IPS-18a (cell line): ENCODE results near the gene BCL11A.

ENCODE experiments used
- H3K27ac ChIP-seq: one replicate; pipeline ENCODE4 v1.5.1; 2013; ENCODE audit warnings: low read length
- H3K27me3 ChIP-seq: one replicate; pipeline ENCODE4 v1.6.1; 2013; ENCODE audit warnings: mild to moderate bottlenecking, low read length; ENCODE audit not compliant: control insufficient read depth, insufficient read depth
- H3K36me3 ChIP-seq: one replicate; pipeline ENCODE4 v1.6.1; 2013; ENCODE audit warnings: low read depth, low read length; ENCODE audit not compliant: control insufficient read depth
- H3K4me1 ChIP-seq: one replicate; pipeline ENCODE4 v1.6.1; 2013; ENCODE audit warnings: low read depth, low read length; ENCODE audit not compliant: control insufficient read depth
- H3K4me3 ChIP-seq: one replicate; pipeline ENCODE4 v1.5.1; 2013; ENCODE audit warnings: low read length
- H3K9ac ChIP-seq: one replicate; pipeline ENCODE4 v1.6.1; 2013; ENCODE audit warnings: mild to moderate bottlenecking, low read length, moderate library complexity
- H3K9me3 ChIP-seq: one replicate; pipeline ENCODE4 v1.6.1; 2013; ENCODE audit warnings: low read depth, low read length; ENCODE audit not compliant: control insufficient read depth

BCL11A gene

DNA sequence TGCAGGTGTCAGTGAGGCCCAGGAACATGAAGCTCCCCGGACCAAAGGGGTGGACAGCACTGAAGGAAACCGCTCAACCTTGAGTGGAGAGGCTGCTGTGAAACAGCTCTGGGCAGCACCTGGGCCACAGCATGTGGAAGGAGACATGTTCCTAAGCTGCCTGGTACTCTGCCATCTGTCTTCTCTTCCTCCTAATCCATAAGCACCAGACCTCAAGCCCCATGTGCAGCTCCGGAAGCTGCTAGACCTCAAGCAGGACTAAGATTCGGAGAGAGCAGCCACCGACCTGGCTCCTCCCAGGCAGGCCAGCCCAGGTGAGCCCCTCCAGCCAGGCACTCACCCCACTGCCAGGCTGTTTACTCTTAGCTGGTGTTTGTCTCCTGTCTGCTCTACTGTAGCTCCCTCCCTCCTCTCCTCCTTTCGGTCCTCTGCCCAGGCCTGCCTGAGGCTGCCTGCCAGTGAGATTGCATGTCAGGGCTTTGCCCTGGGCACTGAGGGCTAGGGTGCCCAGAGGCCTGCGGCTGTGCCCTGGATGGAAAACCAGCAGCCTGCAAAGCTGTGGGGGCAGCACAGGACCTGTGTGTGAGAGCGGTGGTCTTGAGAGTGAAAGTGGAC, 53.7 kb downstream of the BCL11A start:
- Histone ChIP-seq H3K27ac (no peak overlapping the region), H3K4me3 (no peak overlapping the region), H3K27me3 (no peaks in the 10 kb centered on the region), H3K9me3 (no peaks in the 10 kb centered on the region), H3K9ac (no peak overlapping the region), H3K36me3 (peaks cover 3% of the 10 kb centered on the region), H3K4me1 (peaks cover 6% of the 10 kb centered on the region)

DNA sequence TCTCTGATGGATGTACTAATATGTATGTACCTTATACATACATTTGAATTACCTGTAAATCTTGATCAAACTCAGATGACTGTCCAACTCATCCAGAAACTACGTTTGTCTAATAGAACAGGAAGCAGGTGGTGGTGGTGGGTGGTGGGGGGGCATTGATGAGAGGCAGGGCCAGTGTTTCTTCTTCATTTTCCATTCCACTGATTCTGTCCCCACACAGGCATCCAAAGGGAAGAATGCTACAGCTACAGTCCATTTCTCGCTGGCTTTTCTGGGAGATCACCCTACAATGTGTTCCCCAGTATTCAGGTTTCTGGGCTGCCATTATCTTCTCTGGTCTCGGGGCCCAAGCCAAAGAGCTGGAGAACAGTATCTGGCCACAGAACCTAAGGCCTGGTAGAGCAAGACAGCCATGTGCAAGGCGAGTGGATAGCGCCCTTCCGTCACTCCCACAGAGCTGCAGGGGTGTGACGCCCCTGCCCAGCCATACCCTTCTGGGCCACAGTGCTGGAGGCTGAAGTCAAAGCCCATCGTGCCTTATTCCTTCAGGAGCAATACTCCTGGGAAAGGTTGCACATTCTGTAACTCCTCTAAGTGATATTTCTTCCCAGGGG, 54.5 kb downstream of the BCL11A start:
- Histone ChIP-seq H3K27ac (no peak overlapping the region), H3K4me1 (peaks cover 6% of the 10 kb centered on the region), H3K9ac (no peak overlapping the region), H3K36me3 (peaks cover 3% of the 10 kb centered on the region), H3K9me3 (no peaks in the 10 kb centered on the region), H3K27me3 (no peaks in the 10 kb centered on the region), H3K4me3 (no peak overlapping the region)

DNA sequence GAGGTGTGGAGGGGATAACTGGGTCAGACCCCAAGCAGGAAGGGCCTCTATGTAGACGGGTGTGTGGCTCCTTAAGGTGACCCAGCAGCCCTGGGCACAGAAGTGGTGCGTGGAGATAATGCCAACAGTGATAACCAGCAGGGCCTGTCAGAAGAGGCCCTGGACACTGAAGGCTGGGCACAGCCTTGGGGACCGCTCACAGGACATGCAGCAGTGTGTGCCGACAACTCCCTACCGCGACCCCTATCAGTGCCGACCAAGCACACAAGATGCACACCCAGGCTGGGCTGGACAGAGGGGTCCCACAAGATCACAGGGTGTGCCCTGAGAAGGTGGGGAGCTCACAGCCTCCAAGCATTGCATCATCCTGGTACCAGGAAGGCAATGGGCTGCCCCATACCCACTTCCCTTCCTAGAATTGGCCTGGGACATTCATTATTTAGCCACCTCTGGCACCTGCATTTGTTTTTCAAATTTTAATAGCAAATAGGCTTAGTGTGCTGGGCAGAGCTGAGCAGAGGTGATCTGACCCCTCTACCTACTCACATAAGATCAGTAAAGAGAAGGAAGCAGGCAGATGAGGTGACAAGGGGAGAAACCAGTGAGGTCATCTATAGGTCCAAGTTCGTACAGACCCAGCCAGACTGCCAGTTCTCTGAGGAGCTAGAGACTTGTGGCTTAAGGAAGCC, 55.2 kb downstream of the BCL11A start:
- peaks cover 3% of the 10 kb centered on the region for H3K36me3 ChIP-seq

DNA sequence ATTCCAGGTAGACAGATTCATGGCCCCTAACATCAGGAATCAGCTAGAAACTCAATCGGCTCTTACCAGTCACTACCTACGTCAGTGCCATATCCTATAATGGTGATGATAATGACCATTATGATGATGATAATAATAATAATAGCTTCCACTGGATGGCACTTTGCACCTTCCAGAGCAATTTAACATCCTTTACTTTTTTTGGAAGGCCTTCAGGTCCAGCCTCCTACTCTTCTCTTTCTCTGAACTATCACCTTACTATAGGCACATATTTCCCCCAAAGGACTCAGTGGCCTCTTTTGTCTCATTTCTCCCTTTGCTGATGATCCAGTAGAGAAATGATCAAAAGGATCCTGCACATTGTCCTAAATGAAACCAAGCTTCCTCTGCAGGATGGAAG, 56.0 kb downstream of the BCL11A start:
- peaks cover 3% of the 10 kb centered on the region for H3K36me3 ChIP-seq
- H3K27me3 ChIP-seq = no peaks in the 10 kb centered on the region
- H3K4me1 ChIP-seq = peaks cover 6% of the 10 kb centered on the region
- H3K4me3 ChIP-seq = no peak overlapping the region
- H3K27ac ChIP-seq = no peak overlapping the region
- no peaks in the 10 kb centered on the region for H3K9me3 ChIP-seq
- H3K9ac ChIP-seq = no peak overlapping the region

More for the DNA sequence above, 55.2 kb downstream of the BCL11A start:
- Histone ChIP-seq H3K9me3 (no peaks in the 10 kb centered on the region), H3K4me1 (peaks cover 6% of the 10 kb centered on the region), H3K4me3 (no peak overlapping the region), H3K9ac (no peak overlapping the region), H3K27me3 (no peaks in the 10 kb centered on the region), H3K27ac (no peak overlapping the region)

DNA sequence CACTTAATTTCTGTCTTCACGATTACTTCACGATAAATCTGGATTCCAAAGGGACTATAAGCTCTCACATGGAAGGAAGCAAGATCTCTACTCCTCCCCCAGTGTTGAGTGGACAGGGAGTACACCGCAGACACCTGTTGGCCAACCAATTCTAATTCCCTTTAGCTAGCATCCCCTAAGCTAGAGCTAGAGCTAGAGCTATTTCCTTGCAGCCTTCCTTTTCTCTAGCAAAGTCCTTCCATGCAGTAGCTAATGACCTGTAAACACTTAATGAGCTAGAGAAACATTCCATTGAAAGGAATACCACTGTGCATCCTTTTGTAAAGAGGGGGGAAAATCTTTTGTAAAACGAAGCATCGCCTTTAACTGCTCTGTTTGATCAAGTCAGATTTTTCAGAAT, 56.5 kb downstream of the BCL11A start:
- Histone ChIP-seq H3K27ac (no peak overlapping the region), H3K9me3 (no peaks in the 10 kb centered on the region), H3K36me3 (peaks cover 3% of the 10 kb centered on the region), H3K4me1 (peaks cover 6% of the 10 kb centered on the region), H3K9ac (no peak overlapping the region), H3K4me3 (no peak overlapping the region), H3K27me3 (no peaks in the 10 kb centered on the region)

DNA sequence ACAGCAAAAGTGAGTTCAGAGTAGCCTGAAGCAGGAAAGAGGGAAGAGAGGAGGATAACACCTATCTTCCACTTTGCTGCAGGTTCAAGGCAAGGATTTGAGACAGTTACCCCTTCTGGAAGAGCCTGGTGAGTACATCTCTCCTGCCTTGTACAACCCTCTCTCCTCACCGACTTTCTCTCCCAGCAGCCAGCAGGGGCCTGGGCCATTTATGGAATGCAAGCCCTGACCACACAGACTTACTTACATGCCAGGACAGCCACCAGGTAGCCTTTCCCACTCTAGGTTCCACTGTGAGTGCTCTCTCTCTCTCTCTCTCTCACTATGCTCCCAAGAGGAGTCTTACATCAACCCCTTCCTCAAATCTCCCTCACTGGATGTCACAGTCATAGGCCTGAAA, 57.0 kb downstream of the BCL11A start:
- H3K4me3 ChIP-seq = no peak overlapping the region
- H3K4me1 ChIP-seq = peaks cover 6% of the 10 kb centered on the region
- no peaks in the 10 kb centered on the region for H3K27me3 ChIP-seq
- H3K9ac ChIP-seq = no peak overlapping the region
- H3K9me3 ChIP-seq = no peaks in the 10 kb centered on the region
- H3K36me3 ChIP-seq = peaks cover 3% of the 10 kb centered on the region
- no peak overlapping the region for H3K27ac ChIP-seq

DNA sequence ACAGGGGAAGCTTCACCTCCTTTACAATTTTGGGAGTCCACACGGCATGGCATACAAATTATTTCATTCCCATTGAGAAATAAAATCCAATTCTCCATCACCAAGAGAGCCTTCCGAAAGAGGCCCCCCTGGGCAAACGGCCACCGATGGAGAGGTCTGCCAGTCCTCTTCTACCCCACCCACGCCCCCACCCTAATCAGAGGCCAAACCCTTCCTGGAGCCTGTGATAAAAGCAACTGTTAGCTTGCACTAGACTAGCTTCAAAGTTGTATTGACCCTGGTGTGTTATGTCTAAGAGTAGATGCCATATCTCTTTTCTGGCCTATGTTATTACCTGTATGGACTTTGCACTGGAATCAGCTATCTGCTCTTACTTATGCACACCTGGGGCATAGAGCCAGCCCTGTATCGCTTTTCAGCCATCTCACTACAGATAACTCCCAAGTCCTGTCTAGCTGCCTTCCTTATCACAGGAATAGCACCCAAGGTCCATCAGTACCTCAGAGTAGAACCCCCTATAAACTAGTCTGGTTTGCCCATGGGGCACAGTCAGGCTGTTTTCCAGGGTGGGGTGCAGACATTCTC, 58.3 kb downstream of the BCL11A start:
- H3K36me3 ChIP-seq = no peaks in the 10 kb centered on the region
- H3K4me1 ChIP-seq = peaks cover 6% of the 10 kb centered on the region
- no peak overlapping the region for H3K4me3 ChIP-seq
- no peak overlapping the region for H3K27ac ChIP-seq
- no peak overlapping the region for H3K9ac ChIP-seq
- no peaks in the 10 kb centered on the region for H3K9me3 ChIP-seq
- no peaks in the 10 kb centered on the region for H3K27me3 ChIP-seq

DNA sequence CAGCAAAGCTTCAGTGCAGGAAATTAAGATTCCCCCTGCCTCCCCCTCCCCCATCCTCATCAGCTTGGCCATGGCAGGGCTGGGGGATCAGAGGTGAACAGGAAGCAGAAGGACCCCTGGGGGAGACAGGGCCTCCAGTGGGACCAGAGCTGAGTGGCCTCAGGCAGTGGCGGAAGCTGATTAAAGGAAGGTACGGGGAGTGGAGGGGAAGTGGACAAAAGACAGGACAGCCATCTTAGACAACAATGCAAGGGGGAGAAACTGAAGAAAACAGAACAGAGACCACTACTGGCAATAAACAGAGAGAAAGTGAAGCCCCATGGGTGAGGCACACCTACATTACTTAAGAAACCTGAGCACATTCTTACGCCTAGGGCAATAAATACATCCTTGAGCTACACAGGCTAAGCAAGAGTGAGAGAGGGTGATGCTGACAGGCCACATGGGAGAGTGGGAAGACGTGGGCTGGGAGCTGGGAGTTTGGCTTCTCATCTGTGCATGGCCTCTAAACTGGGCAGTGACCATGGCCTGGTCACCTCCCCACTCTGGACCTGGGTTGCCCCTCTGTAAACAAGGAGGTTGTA, 59.6 kb downstream of the BCL11A start:
- Histone ChIP-seq H3K9ac (no peak overlapping the region), H3K4me1 (peaks cover 6% of the 10 kb centered on the region), H3K9me3 (no peaks in the 10 kb centered on the region), H3K4me3 (no peak overlapping the region), H3K27ac (no peak overlapping the region), H3K36me3 (no peaks in the 10 kb centered on the region), H3K27me3 (no peaks in the 10 kb centered on the region)

DNA sequence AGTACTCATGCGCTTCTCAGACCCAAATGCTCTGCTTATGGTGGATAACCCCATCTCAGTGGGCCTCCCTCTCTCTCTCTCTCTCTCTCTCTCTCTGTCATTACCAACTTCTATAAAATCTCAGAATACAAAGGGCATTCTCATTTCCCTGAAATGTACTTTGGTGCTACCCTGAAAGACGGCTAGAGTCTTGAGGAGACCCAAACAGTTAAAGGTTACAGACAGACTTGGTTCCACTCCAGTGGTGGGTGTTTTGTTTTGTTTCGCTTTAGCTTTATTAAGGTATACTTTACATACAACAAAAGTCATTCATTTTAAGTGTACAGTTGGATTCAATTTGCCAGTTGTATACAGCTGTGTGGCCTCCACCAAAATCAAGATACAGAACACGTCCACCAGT, 60.9 kb downstream of the BCL11A start:
- H3K27ac ChIP-seq = no peak overlapping the region
- H3K4me3 ChIP-seq = no peak overlapping the region
- peaks cover 6% of the 10 kb centered on the region for H3K4me1 ChIP-seq
- H3K36me3 ChIP-seq = no peaks in the 10 kb centered on the region
- H3K9ac ChIP-seq = no peak overlapping the region
- no peaks in the 10 kb centered on the region for H3K27me3 ChIP-seq
- H3K9me3 ChIP-seq = no peaks in the 10 kb centered on the region

DNA sequence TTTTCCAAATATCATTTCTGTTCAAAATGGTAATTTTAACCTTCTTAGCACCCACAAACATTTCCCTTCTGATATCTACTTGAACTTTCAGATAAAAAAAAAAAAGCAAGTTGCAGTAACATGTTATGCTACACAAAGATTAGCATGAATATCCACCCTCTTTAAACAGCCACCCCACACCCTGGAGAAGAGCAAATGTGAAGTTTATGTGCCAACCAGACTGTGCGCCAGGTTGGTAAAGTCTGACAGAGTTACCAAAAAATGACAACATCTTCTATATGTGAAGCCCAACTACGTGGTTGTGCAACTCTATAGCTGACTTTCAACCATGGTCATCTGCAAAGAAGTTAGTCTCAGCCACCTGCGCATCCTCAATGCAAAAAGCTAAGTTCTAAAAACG, 62.6 kb downstream of the BCL11A start:
- Histone ChIP-seq H3K27ac (no peak overlapping the region), H3K27me3 (no peaks in the 10 kb centered on the region), H3K4me3 (no peak overlapping the region), H3K4me1 (no peaks in the 10 kb centered on the region), H3K9me3 (no peaks in the 10 kb centered on the region), H3K36me3 (no peaks in the 10 kb centered on the region), H3K9ac (no peak overlapping the region)

DNA sequence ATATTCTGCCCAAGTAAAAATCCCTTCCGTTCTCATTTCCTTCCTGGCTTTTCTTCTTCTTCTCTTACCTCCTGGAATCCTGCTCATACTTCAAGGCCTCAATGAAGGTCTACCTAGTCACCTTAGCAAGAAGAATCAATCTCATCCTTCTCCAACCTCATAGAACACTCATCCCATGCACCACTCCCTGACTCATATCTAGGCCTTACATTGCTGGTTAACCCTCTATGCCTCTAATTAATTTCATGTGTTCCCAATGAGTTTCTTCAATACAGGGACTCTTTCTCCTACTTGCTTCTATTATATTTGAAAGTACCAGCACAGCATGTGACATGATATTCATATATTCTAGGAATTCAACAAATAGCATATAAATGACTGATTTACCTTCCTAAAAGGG, 63.0 kb downstream of the BCL11A start:
- Histone ChIP-seq H3K36me3 (no peaks in the 10 kb centered on the region), H3K9ac (no peak overlapping the region), H3K27me3 (no peaks in the 10 kb centered on the region), H3K27ac (no peak overlapping the region), H3K9me3 (no peaks in the 10 kb centered on the region), H3K4me3 (no peak overlapping the region), H3K4me1 (no peaks in the 10 kb centered on the region)
